GM19043 (cell line): ENCODE results near the gene OCEL1.

Experiments
- ATAC-seq: cut with Tn5 transposase; IDR thresholded peaks from one replicate; pipeline ENCODE4 v1.9.1; 2021; ENCODE audit warnings: low read depth; ENCODE audit not compliant: unreplicated experiment

Gene OCEL1

DNA sequence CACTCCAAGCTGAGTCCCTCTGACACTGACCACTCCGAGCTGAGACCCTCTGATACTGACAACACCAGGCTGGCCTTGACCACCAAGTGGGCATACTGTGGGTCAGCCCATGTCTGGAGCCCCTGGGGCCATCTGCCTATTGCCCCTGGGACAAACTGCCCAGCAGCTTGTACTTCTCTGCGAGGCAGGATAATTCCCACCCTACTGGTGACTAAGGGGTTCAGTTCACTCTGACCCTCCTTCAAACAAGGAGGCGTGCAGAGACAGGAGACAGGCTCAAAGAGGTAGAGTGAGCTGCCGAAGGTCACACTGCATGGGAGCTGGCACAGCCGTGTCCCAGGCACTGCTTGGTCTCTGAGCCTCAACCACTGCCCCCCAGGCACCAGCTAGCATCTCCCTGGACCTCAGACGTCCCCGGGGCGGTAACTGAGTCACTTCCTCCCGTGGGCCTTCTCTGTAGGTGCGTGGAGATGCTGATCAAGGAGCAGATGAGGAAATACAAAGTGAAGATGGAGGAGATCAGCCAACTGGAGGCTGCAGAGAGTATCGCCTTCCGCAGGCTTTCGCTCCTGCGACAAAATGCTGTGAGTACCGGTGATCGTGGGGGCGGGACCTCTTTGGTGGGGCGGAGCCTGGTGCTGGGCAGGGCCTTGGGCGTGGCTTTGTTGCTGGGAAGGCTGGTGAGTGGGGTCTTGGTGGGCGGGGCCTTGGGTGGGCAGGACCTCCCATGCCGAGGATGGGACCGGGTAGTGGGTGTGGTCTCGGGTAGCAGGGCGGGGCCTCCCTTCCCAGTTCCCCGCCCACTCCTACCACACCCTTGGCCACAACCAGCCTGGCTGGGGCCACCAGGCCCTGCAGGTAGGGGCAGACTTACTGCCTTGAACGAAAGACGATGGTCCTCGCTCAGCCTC, 16.6 kb upstream of the OCEL1 start:
- ATAC-seq: no peak

DNA sequence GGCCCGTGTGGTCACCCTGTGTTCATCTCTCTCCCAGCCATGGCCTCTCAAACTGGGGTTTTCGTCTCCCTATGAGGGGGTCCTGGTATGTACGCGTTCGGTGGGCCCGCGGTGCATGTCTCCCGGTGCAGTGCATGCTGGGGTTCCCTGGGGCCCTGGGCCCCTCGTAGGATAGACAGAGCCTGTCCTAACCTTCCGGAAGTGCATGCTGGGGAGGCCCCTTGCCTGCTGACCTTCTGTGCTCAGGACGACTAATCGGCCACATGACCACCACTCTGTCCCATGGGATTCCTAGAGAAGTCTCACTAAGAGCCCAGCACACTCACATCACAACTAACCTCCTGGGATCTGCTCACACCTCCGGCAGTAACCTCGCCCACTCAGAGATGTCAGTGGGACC, 15.7 kb upstream of the OCEL1 start:
- ATAC-seq: no peak

GRCh38 chr19:17211547-17212446, 14.2 kb upstream of the OCEL1 start:
- no peak for ATAC-seq

- ATAC-seq: no peak
Observed at GRCh38 chr19:17213334-17213733, 12.7 kb upstream of the OCEL1 start.

GRCh38 chr19:17214508-17215126, 11.4 kb upstream of the OCEL1 start:
- ATAC-seq: peak; percentile 7

GRCh38 chr19:17215127-17215971, 10.7 kb upstream of the OCEL1 start, which contains the start of gene USE1:
USE1 (plus strand) TSS chr19:17215357; CDS start chr19:17215406, 49 bp downstream.
- peak; percentile 78 for ATAC-seq

GRCh38 chr19:17216058-17216670, 9.9 kb upstream of the OCEL1 start:
- ATAC-seq: no peak

GRCh38 chr19:17219286-17219685, 6.7 kb upstream of the OCEL1 start:
- ATAC-seq: no peak

GRCh38 chr19:17220207-17220758, 5.7 kb upstream of the OCEL1 start:
- ATAC-seq: no peak

- ATAC-seq: no peak
Observed at GRCh38 chr19:17225053-17225452, 973 bp upstream of the OCEL1 start.

DNA sequence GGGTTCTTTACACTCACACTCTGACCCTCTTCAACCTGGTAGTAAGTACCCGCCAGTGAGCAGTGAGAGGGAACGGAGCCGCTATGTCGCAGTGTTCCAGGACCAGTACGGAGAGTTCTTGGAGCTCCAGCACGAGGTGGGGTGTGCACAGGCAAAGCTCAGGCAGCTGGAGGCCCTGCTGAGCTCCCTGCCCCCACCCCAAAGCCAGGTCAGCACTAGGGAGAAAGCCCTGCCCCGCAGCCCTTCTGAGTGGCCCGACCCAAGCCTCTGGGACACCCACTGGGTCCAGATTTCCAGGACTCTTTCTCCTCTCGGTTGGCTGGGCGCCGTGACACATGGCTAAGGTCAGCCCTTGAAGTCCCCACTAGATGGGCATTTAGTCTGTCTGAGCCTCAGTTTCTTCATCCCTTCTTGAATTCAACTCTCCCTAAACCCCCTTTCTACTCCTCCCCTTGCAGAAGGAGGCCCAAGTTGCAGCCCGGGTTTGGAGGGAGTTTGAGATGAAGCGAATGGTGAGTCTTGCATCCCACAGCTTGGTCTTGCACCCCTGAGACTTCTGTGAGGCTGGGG, 1.9 kb downstream of the OCEL1 start:
- no peak for ATAC-seq

GRCh38 chr19:17229890-17230289, 3.9 kb downstream of the OCEL1 start:
- no peak for ATAC-seq

- no peak for ATAC-seq
Observed at GRCh38 chr19:17232258-17232657, 6.2 kb downstream of the OCEL1 start.

DNA sequence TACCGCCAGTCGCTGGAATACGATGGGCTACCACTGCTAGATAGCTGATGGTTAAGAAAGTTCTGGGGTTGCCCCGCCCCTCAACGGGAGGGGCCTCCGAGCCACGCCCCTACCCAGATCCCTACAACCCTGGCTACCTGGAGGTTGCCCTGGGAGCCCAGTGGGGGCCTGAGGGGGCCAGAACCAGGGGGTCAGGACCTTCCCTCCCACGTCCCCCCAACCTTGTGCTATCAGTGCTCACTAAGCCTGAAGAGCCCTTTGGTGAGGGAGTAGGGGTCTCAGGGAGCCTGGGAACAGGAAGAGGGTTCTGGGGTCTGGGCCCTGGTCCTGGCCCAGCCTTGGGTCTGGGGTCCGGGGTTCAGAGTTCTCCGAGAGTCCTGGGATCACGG, 8.9 kb downstream of the OCEL1 start:
- peak; percentile 72 for ATAC-seq

DNA sequence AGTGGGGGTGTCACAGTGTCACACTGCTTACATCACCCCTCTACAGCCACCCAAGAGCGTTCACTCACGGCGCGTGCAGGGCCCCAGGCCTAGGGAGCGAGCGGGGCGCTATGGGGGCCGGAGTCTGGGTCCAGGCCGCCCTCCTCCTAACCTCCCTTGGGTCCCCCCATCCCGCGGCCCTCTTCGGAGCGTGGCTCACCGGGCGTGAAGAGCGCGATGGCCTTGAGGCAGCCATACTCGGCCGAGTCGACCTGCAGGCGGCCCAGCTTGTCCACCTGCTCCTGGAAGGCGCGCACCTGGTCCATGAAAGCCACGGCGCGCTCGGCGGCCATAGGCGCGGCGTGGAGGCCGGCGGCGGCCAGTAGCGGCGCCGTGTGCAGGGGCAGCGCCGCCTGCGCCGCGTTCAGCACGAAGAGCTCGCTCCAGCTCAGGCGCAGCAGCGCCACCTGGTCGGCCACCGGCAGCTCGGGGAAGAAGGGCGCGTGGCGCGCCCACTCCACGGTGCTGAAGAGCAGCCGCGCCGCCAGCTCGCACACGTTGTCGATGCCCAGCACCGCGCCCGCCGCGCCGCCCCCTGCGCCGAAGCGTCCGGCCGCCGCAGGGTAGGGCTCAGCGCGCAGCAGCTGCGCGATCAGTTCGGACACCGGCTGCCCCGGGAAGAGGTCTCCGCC, 9.4 kb downstream of the OCEL1 start:
- ATAC-seq: no peak

DNA sequence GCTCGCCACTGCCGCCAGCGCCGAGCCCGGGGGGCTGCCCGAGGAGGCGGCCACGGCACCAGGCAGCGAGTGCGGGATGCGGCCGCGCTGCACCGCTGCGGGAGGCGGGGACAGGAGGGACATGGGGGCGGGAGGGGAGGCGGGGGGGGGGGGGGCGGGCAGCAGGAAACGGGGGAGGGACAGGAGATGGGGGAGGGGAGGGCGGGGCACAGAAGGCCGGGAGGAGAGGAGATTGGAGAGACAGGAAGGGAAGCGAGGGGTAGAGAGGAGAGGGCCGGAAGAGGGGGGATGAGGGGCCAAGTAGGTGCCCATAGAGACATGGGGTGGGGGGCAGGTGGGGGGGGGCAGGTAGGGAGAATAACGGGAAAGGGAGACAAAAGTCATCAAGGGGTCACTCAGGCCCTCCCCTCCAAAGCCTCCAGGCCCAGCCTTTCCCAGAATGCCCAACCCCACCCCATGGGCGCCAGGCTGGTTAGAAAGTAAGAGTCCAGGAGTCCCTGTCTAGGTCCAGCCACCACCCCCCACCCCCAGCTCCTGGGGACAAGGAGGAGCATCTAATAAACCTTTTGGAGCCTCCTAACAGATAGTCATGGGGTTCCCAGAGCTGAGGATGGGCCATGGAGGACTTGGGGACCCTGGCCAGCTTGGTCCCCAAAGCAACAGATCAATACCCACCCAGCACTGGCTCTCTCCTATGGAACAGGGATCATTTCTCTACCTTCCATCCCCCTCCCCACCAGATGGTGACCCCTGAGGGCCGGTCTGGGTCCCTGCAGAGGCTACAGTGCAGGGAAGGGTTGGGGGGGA, 10.1 kb downstream of the OCEL1 start:
- no peak for ATAC-seq

GRCh38 chr19:17236811-17237543, 11.0 kb downstream of the OCEL1 start:
- ATAC-seq: no peak
